Astrocyte (in vitro differentiated cells and primary cell): ENCODE data around the gene TBL1XR1. TPM values are rescaled to one million over a fixed set of nuclear protein-coding genes. Genes with fewer than 3 reads are reported as not detected.

ENCODE experiments used
- DNase-seq: peaks from one replicate; pipeline ENCODE4 v3.0.0-alpha.2; 2010; ENCODE audit warnings: low read depth
- FAIRE-seq: peaks from 2 replicates; lab custom pipeline; 2011; peaks lifted over from hg19 to GRCh38; lab: Jason Lieb, UNC
- H2AFZ ChIP-seq: 2 replicates; pipeline ENCODE4 v1.6.0; 2012; ENCODE audit warnings: low read depth, low read length, inconsistent platforms
- H3K27ac ChIP-seq: 2 replicates; pipeline ENCODE4 v1.5.1; 2011; ENCODE audit warnings: low read depth, low read length, inconsistent platforms
- H3K27me3 ChIP-seq: 2 replicates; pipeline ENCODE4 v1.6.0; 2011; ENCODE audit warnings: low read length, inconsistent platforms; ENCODE audit not compliant: insufficient read depth
- H3K36me3 ChIP-seq: 2 replicates; pipeline ENCODE4 v1.5.1; 2011; ENCODE audit warnings: low read length, inconsistent platforms; ENCODE audit not compliant: insufficient read depth
- H3K4me1 ChIP-seq: 2 replicates; pipeline ENCODE4 v1.5.1; 2011; ENCODE audit warnings: low read length, inconsistent platforms; ENCODE audit not compliant: insufficient read depth
- H3K4me2 ChIP-seq: 2 replicates; pipeline ENCODE4 v1.6.0; 2012; ENCODE audit warnings: low read length, inconsistent platforms
- H3K4me3 ChIP-seq: 2 replicates; pipeline ENCODE4 v1.5.1; 2011; ENCODE audit warnings: low read depth, mild to moderate bottlenecking, low read length, inconsistent platforms; ENCODE audit not compliant: insufficient read depth
- H3K79me2 ChIP-seq: 2 replicates; pipeline ENCODE4 v1.6.0; 2012; ENCODE audit warnings: mild to moderate bottlenecking, low read length, inconsistent platforms; ENCODE audit not compliant: insufficient read depth
- H3K9ac ChIP-seq: 2 replicates; pipeline ENCODE4 v1.6.0; 2012; ENCODE audit warnings: mild to moderate bottlenecking, low read length, inconsistent platforms
- H3K9me3 ChIP-seq: 2 replicates; pipeline ENCODE4 v1.5.1; 2012; ENCODE audit warnings: low read depth, mild to moderate bottlenecking, low read length, inconsistent platforms; ENCODE audit not compliant: insufficient read depth
- H4K20me1 ChIP-seq: 2 replicates; pipeline ENCODE4 v1.6.0; 2012; ENCODE audit warnings: low read length, inconsistent platforms; ENCODE audit not compliant: insufficient read depth
- H3K27ac Mint-ChIP-seq: one replicate; pipeline ENCODE4 v1.8.0; 2021; ENCODE audit warnings: mild to moderate bottlenecking, mixed read lengths; ENCODE audit not compliant: unreplicated experiment
- H3K27me3 Mint-ChIP-seq: one replicate; pipeline ENCODE4 v1.8.0; 2021; ENCODE audit warnings: low read depth, mixed read lengths; ENCODE audit not compliant: unreplicated experiment
- H3K36me3 Mint-ChIP-seq: one replicate; pipeline ENCODE4 v1.8.0; 2021; ENCODE audit warnings: low read depth, mixed read lengths; ENCODE audit not compliant: unreplicated experiment
- H3K4me1 Mint-ChIP-seq: one replicate; pipeline ENCODE4 v1.8.0; 2021; ENCODE audit warnings: low read depth, mixed read lengths; ENCODE audit not compliant: unreplicated experiment
- H3K4me3 Mint-ChIP-seq: one replicate; pipeline ENCODE4 v1.8.0; 2021; ENCODE audit warnings: mild to moderate bottlenecking, moderate library complexity, mixed read lengths; ENCODE audit not compliant: unreplicated experiment
- H3K9me3 Mint-ChIP-seq: one replicate; pipeline ENCODE4 v1.8.0; 2021; ENCODE audit warnings: mild to moderate bottlenecking, mixed read lengths; ENCODE audit not compliant: unreplicated experiment
- EZH2 ChIP-seq: IDR thresholded peaks from 2 replicates; pipeline ENCODE4 v1.6.1; 2012; ENCODE audit warnings: mild to moderate bottlenecking, low read length, inconsistent platforms; ENCODE audit not compliant: insufficient read depth
- total RNA-seq: library from RNA; stranded (reverse); gene quantifications from 2 replicates; pipeline ENCODE4 v1.2.1, GENCODE V29; 2021
- TF ChIP-seq, protein P1 (sequence below): IDR thresholded peaks from 2 replicates; pipeline ENCODE4 v1.5.1; 2011; ENCODE audit warnings: low read depth, mild to moderate bottlenecking, inconsistent platforms, low read length, moderate library complexity; ENCODE audit not compliant: insufficient read depth

Gene TBL1XR1
- total RNA-seq, 1 donor from 2014 or later, result 140 TPM

DNA sequence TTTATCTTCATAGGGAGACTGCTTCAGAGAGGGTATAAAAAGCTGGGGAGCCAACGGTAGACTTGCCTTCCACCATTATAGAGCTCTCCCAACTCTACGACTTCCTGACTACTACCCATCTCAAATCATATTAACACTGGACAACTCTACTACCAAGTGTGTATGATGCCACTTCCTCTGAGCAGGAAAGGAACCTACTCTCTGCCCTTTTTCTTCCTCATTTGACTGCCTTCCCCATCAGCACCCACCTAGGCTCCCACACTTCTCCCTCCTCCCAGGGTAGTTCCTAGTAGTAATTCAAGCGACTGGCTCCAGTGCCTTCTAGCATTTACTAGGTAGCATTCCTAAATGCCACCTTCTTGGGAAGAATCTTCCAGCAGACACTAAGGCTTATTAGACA is 24.5 kb upstream of the TBL1XR1 start:
- Histone ChIP-seq H3K9ac (no peak overlapping the region), H3K4me3 (no peak overlapping the region), H3K4me1 (no peaks in the 10 kb centered on the region), H3K36me3 (no peaks in the 10 kb centered on the region), H3K79me2 (no peaks in the 10 kb centered on the region), H3K27me3 (no peaks in the 10 kb centered on the region), H3K4me2 (no peak overlapping the region), H3K9me3 (no peaks in the 10 kb centered on the region), H3K27ac (no peak overlapping the region), H2AFZ (no peak overlapping the region), H4K20me1 (no peaks in the 10 kb centered on the region)
- Mint-ChIP-seq H3K4me3 (no peak overlapping the region), H3K27ac (no peak overlapping the region), H3K4me1 (peaks cover 4% of the 10 kb centered on the region), H3K36me3 (no peaks in the 10 kb centered on the region), H3K9me3 (peaks cover 2% of the 10 kb centered on the region), H3K27me3 (no peaks in the 10 kb centered on the region)
- DNase-seq, result no peak
- TF ChIP-seq, protein P1, sequence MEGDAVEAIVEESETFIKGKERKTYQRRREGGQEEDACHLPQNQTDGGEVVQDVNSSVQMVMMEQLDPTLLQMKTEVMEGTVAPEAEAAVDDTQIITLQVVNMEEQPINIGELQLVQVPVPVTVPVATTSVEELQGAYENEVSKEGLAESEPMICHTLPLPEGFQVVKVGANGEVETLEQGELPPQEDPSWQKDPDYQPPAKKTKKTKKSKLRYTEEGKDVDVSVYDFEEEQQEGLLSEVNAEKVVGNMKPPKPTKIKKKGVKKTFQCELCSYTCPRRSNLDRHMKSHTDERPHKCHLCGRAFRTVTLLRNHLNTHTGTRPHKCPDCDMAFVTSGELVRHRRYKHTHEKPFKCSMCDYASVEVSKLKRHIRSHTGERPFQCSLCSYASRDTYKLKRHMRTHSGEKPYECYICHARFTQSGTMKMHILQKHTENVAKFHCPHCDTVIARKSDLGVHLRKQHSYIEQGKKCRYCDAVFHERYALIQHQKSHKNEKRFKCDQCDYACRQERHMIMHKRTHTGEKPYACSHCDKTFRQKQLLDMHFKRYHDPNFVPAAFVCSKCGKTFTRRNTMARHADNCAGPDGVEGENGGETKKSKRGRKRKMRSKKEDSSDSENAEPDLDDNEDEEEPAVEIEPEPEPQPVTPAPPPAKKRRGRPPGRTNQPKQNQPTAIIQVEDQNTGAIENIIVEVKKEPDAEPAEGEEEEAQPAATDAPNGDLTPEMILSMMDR, result no peak
- TF ChIP-seq EZH2, result no peak
- no peak for FAIRE-seq

DNA sequence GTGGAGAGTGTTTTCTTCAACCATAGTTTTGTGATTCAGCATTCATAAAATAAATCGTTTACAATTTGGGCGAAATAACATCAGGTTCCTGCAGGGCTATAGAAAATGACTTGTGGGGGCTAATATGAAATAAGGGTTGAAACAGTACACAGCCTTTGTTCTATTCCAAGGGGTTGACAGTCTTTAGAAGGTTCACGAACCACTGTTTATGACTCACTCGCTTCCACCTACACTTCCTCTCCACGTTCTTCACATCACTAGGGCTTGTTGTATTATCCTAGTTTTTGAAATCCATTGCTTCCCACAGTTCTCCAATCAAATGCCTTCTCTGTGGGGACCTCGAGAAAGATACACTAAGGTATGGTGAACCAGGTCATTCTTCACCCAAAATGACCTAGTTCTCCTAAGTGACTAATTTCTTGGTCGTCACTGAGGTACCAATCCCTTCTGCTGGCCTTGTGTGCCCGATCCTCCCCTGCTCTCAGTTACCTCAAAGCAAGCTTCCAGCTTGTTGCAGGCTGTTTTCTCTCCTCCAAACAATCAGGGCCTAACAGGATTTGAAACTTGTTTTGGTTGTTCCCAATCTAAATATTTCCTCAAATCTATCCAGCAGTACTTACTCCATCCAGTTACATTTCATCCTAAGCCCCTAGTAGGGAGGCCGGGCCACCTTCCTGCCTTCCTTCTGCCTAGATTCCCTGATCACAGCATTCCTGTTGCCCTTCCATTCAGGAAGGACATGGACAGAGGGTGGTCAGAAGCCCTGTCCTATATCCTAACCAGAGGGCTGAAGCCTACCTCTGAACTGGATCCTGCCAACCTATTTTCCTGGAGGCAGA is 23.1 kb upstream of the TBL1XR1 start:
- Histone ChIP-seq H3K36me3 (no peaks in the 10 kb centered on the region), H3K4me1 (no peaks in the 10 kb centered on the region), H3K9me3 (no peaks in the 10 kb centered on the region), H3K27ac (no peak overlapping the region), H3K79me2 (no peaks in the 10 kb centered on the region), H3K9ac (no peak overlapping the region), H3K4me2 (no peak overlapping the region), H2AFZ (no peak overlapping the region), H4K20me1 (no peaks in the 10 kb centered on the region), H3K4me3 (no peak overlapping the region), H3K27me3 (no peaks in the 10 kb centered on the region)
- Mint-ChIP-seq H3K36me3 (no peaks in the 10 kb centered on the region), H3K27ac (no peak overlapping the region), H3K4me3 (no peak overlapping the region), H3K27me3 (no peaks in the 10 kb centered on the region), H3K9me3 (peaks cover 2% of the 10 kb centered on the region), H3K4me1 (peaks cover 4% of the 10 kb centered on the region)
- no peak for TF ChIP-seq EZH2
- TF ChIP-seq, protein P1, result no peak
- FAIRE-seq (no peak), DNase-seq (peak; percentile 51)
